ENCODE results near the gene CAPNS1. TPM values are rescaled to one million over a fixed set of nuclear protein-coding genes. Genes with fewer than 3 reads are reported as not detected.

Gene CAPNS1
- total RNA-seq, 1 donor from 2014 or later = 98.6 TPM

Other genes starting within 250 kb of the CAPNS1 start
- gene NFKBID, start 239.5 kb upstream of the CAPNS1 start, total RNA-seq = 2.4 TPM
- 0.41 TPM for gene HCST, start 237.5 kb upstream of the CAPNS1 start, total RNA-seq
- gene TYROBP, start 231.8 kb upstream of the CAPNS1 start, total RNA-seq = 2.9 TPM
- 7.7 TPM for gene LRFN3, start 203.7 kb upstream of the CAPNS1 start, total RNA-seq
- 13.9 TPM for gene SDHAF1, start 144.9 kb upstream of the CAPNS1 start, total RNA-seq
- not detected for gene SYNE4, start 131.3 kb upstream of the CAPNS1 start, total RNA-seq
- 9.0 TPM for gene ALKBH6, start 125.9 kb upstream of the CAPNS1 start, total RNA-seq
- 24.9 TPM for gene CLIP3, start 107.2 kb upstream of the CAPNS1 start, total RNA-seq
- 2.9 TPM for gene THAP8, start 85.8 kb upstream of the CAPNS1 start, total RNA-seq
- 0.82 TPM for gene WDR62, start 85.2 kb upstream of the CAPNS1 start, total RNA-seq
- not detected for gene OVOL3, start 28.9 kb upstream of the CAPNS1 start, total RNA-seq
- 71.3 TPM for gene POLR2I, start 25.2 kb upstream of the CAPNS1 start, total RNA-seq
- 496 TPM for gene TBCB, start 24.6 kb upstream of the CAPNS1 start, total RNA-seq
- 1.6 TPM for gene COX7A1, start 12.4 kb downstream of the CAPNS1 start, total RNA-seq
- 19.6 TPM for gene ZNF565, start 74.6 kb downstream of the CAPNS1 start, total RNA-seq
- gene ZNF146, start 75.0 kb downstream of the CAPNS1 start, total RNA-seq = 86.0 TPM
- gene ZFP14, start 239.1 kb downstream of the CAPNS1 start, total RNA-seq = 65.6 TPM

Measured in frontal cortex (tissue), 1 donor.